HG03565 (cell line): ENCODE measurements around the gene TBX4.

Experiments used
- ATAC-seq: cut with Tn5 transposase; IDR thresholded peaks from one replicate; pipeline ENCODE4 v1.9.1; 2021; ENCODE audit warnings: mild to moderate bottlenecking, moderate library complexity; ENCODE audit not compliant: unreplicated experiment

The TBX4 gene

DNA sequence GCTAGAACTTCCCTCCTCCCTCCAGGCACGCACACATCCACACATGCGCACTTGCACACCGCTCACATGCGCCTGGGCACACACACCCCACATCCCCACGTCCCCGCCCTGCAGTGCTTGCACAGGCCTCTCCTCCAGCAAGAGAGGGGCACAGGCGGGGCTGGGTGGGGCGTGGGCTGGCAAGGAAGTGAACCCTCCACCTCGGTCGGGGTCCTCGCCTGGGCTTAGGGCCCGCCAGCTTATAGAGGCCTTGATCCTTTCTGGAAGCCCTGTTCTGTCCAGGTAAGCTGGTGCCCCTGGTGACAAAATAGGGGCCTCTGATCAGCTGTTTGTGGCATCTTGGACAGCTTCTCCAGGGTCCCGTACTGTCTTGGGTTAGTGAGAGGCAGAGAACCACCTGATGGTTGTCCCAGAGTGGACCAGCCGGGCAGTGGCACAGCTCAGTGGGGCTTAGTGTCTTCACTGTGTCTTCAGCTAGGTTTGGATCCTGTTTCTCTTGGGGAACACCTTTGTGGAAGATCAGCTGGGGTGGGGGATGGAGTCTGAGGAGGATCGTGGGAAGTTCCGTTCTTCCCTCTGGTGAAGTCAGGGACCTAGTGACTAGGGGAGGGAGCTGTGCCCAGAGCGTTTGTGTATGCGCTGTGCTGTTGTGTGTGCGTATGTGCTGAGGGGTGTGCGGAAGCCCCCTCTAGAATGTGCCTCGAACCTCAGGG lies 12.1 kb downstream of the TBX4 start:
- no peak for ATAC-seq

DNA sequence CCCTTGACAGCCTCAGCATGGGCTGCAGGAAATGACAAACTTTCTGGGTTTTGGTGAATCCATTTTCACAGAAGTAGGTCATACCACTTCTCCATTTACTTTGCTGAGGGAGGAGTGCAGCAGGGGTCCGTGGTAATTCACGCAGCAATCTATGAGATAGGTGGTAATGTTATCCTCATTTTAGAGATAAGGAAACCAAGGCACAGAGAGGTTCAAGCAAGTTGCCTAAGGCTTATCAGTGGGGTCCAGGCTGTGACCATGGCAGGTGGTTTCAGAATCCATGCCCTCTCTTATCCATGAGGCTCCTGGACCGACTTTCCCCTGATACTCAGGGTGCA lies 12.6 kb downstream of the TBX4 start:
- ATAC-seq = no peak

DNA sequence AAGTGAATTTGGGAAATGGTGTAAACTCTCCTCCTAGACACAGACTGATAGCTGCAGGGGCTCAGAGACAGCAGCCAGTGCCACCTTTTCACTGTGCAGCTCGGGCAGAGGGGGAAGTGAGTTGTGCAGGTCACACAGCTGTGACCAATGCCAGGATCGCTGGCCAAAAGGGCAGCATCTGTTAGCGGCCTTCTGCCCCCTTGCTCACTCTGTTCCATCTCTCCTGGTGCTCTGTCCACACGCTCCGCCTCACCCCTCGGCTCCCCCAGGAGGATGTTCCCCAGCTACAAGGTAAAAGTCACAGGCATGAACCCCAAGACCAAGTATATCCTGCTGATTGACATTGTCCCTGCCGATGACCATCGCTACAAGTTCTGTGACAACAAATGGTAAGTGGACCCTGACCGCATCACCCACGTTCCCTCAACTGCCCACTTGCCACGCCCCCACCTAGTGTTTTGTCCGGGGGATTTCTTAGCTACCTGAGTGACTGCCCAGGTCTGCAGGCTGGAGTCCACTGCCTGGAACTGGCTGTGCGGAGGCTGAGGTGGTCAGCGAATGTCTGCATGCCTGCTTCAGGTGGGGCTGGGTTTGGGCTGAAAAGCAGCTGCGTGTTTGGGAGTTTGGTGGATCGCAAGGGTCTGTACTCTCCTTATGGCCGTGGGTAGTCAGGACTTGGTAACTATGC lies 13.5 kb downstream of the TBX4 start:
- ATAC-seq = no peak

DNA sequence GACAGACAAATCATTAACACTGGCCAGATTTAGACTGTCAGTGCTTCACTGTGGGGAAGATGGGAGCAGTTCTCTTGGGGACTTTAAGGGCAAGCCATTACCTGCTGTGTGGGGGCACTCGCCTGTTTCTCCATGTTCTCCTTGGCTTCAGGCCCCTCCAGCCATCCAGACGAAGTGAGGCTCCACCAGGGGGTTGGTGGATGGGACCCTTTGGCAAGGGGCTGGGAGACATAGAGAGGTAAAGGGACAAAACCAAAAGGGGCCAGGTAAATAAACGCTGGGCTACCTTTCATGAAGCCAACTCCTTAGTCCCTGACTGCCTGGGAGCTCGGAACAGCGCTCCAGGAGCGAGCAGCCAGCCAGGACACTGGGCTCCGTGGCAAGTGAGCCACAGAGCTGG lies 14.0 kb downstream of the TBX4 start:
- ATAC-seq = no peak

DNA sequence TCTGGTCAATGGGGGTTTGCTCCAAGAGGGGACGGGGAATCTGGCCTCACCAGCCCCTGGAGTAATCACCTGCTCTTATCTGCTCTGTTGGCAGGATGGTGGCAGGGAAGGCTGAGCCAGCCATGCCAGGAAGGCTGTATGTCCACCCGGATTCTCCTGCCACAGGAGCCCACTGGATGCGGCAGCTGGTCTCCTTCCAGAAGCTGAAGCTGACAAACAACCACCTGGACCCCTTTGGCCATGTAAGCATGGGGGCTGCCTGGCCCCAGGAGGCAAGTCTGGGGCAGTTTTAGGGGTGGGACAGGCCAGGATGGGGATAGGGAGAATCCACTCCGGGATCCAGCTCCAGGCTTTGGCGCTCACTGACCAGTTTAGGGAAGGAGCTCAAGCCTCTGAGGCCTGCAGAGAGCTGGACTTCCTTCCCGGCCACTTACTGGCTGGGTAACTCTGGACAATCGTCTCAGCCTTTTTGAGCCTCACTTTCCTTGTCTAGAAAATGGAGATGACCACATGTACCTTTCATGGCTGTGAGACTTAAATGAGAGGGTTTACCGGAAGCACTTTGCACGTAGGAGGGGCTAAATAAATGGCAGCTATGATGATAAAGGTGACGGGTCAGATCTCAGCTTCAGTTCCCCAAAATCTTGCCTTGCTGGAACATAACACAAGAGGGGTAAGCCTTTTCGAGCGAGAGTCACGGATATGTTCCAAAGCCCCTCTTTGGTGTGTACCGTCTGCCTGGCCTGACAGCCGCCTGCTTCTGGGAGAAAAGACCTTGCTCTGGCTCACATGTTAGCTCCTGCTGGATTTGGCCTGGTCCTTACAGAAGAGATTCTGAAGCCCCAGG lies 15.4 kb downstream of the TBX4 start:
- ATAC-seq = no peak

DNA sequence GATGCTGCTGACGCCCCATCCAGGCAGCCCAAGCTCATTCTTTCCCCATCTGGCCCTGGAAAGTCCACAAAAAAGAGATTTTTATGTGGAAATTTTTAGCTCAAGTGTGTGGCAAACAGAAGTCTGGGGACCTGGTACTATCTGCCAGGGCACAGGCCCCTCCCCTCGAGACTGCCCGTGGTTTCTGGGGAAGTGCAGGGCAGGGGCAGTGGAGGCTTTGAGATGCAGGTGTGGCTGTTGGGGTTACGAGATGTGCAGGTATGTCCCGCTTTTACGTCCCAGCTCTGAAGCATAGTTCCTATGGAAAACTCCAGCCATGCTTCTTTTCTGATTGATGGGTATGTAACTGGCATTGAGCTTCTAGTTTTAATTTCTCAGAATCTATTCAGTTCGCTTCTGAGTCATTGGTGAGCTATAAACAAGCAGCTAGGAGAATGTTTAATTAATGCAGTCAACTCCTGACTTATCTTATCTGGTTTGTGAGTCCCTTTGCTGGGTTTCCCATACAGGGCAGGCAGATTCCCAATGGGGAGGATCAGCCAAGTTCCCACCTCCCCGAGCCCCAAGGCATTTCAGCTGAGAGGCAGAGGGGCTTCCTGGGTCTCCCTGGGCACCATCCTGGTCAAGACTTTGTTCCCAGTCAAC lies 16.2 kb downstream of the TBX4 start:
- no peak for ATAC-seq

DNA sequence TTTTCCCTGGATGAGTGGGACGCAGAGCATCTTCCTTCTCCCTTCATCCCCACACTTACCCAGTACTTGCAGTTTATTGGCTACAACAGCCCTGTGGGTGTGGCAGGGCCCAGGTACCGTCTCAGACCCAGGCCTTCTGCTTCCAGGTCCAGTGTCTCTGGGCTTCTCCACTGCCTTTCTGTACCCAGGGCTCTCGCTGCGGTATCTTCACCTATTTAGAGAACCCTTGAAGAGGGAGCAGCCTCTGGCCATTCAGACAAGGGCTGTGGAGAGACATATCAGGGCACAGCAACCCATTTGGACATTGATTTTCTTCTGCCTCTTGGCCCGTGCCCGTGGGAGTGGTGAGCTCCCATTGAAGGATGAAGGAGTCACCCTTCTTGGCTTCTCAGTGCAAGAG lies 17.3 kb downstream of the TBX4 start:
- no peak for ATAC-seq

DNA sequence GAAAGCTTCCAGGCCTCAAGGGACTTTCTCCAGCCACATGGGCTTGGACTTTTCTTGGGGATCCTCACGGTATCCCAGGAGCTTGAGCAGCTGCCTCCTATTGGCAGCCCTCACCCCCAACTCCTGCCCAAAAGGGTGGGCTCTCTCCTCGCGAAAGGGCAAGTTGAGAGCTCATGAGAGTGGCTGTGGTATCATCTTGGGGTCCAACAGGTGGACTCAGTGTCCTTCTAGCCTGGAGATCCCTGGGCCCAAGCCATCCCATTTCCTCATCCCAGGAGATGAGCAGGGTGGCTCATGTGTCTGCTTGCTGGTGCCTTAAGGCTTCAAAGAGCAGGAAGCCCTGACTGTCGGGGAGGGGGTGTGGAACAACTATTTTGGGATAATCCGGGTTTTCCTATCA lies 17.7 kb downstream of the TBX4 start:
- ATAC-seq = no peak

DNA sequence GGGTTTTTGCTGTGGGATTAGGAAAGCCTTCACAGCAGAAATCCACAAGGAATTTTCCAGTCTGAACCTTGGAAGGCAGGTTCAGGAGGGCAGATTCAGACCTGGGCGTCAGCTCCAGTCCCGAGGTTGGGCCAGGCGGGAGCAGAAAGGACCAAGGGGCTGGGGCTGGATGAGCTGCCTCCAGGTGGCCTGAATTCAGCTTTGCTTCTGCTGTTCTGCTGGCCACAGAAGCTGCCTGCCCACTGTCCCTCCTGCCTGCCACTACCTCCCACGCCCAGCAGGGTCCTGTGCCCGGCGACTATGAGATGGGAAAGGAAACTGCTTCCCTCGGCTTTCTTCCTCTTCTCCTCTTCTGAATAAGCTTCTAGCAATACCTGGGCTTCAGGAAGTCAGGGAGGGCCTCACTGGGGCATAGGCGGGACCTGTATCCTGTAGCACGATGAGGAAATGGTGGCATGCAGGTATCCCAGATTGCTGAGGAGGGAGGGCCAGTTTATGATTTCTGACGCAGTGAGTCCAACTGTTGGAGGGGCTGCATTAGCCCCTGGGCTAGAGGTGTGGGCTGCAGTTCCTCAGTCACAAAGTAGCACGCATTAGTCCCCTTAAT lies 18.4 kb downstream of the TBX4 start:
- no peak for ATAC-seq

DNA sequence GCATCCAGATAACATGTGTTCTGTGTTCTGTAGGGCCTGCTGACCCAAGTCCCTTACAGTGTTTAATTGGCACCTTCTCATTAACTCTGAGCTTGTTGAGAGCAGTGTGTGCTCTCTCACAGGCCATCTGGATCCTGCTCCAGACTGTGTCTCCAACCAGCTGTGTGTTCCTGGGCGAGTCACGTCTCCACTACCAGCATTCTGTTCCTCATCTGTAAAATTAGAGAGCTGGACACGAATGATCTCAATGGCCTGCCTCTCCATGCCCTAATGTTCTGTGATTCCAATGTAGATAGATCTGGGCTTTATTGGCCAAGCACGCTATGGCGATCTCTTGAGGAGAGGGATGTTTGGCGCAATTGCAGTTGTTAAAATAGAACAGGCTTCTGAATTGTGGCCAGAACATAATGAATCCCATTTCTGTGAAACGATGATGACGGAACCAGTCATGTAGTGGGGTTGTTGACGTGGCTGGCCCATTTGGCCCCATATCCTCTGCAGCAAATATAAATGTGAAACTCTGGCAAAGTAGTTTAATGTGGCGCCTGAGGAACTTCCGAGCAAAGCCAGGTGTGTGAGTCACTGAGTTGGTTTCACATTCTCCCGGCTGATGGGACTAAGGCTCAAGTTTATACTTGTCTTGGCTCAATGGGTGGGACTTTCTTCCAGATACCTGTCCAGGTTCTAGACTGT lies 22.2 kb downstream of the TBX4 start:
- no peak for ATAC-seq

DNA sequence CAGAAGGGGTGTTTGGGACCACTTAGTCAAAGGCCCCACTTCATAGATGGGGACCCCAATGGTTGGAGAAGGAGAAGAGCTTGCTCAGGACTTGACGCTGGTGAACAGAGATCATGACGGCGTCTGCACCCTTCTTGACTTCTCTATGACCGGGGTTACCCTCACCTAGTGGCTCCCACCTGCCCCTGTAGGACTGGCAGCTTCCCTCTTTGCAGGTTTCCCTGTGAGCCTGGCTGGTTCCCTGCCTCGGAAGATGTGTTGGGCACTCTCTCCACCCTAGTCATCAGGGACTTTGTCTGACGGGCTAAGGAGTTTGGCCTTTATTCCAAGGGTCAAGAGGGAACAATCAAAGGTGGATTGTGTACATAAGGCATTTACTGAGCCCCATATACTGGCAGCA lies 22.7 kb downstream of the TBX4 start:
- ATAC-seq = no peak

DNA sequence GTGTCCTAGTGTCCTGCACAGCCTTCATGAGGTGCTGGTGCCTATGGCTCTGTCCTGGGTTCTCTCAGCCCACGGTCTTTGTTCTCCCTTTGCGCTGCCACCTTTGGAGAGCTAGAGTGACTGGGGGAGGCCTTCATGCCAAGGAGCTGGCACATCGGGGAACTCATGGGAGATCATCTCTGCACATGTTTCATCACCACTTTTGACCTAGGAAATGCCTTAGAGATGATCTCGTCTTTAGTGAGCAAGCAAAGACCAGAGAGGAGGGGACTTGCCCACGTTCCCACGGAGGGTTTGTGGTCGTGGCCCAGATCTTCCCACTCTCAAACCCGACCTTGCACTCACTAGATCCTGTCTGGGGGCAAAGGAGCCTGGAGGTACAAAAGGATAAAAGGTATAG lies 23.5 kb downstream of the TBX4 start:
- ATAC-seq = no peak

DNA sequence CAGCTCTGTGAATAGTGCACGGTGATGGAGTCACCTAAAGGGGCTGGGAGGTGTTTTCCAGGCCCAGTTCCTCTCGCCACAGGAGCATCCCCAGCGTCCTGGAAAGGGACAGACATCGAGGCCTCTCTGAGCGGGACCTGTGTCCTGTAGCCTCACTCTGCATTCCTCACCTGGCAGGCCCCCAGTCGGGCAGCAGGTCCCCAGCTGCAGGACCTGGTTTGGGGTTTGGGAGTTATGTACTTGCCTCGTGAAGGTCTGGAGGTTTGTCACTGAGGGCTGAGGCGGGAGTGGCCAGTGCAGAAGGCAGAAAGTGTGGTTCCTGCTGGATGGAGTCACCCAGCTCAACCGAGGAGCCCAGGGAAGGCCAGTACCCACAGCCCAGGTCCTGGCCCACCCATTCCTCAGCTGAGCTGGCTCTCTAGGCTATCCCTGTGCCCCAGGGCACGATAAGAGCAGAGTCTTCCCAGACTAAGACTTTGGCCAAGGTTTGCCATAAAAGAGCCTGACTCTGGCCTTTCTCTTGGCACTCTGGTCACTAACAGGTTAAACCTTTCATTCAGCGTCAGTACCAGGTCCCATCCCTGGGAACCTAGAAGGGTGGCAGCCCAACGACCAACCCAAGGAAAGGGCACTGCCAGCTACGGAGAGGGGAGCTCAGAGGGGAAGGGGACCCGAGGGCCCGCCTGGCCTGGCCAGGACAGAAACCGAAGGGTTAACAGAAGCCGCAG lies 24.4 kb downstream of the TBX4 start:
- ATAC-seq = no peak

DNA sequence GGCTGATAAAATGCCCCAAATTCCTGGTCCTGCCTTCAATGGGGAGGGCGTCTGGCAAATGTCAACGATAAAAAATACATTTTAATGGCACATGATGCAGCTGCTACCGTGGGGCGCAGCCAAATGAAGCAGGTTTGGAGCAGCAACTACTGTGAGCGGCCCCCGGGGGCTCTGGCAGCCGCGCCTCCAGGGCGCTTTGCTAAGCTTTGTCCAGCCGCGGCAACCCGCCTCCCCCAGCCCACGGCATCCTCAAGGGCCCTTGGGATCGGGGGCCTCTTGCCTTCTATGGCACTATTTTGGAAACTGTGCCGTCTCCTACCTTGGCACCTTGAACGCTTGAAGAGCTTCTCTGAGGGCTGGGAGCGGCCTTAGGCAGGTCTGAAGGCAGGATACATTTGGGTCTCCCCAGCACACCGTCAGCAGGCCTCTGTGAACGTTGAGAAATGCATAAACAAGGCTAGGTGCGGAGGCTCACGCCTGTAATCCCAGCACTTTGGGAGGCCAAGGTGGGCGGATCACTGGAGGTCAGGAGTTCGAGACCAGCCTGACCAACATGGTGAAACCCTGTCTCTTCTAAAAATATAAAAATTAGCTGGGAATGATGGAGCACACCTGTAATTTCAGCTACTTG lies 25.1 kb downstream of the TBX4 start:
- ATAC-seq = no peak

DNA sequence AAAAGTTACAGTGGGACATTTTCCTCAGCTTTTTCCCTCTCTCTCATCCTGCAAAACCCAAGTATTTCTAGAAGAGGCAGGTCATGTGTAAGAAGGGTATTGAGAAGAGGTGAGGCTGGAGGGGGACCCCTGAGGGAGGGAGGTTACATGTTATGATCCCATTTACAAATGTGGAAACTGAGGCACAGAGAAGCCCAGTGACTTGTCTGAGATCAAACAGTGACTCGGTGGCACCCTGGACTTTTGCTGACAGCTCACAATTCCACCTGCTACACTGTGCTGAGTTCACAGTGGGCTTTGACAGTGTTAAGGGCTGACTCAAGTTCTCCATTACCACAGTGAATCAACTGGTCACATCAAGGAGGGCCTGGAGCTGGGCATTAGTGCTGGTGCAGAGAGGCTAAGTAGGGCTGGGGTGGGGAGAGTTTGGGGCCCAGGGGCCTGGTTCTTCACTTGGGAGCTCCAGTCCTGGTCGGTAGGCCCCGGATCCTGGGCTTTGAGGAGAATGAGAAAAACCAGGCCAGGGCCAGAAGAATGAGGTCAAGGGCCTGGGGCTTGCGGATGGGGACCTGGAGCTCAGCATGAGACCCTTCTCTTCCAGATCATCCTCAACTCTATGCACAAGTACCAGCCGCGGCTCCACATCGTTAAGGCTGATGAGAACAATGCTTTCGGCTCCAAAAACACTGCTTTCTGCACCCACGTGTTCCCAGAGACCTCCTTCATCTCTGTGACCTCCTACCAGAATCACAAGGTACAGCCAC lies 26.0 kb downstream of the TBX4 start:
- no peak for ATAC-seq

DNA sequence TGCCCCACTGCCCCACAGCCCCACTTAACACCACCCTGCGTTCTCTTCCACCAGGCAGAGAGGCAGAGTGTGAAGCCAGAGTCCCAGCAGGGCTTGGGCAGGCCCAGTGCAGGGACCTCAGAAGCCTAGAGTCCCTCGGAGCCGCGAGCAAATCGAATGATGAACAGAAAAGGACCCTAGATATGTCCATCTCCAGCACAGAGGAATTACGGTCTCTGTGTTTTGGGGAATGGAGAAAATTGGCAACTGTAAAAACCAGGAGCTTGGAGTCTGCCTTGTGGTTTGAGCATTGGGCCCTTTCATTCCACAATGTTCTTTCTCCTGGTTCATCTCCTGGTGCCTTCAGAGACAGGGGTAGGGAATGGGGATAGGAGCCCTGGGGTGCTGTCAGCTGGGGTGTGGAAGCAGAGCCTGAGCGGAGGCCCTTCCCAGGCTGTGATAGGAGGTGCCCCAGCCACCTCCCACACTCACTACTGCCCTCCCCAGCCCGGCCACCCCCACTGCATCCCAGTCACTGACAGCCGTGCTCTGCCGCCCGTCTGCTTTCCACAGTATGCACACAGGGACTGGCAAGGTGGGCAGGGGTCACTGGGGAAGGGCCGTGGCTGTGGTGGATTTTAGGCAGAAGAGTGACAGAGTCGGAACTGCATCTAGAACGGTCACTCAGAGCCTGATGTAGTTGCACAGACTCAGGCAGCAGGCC lies 26.7 kb downstream of the TBX4 start:
- no peak for ATAC-seq

DNA sequence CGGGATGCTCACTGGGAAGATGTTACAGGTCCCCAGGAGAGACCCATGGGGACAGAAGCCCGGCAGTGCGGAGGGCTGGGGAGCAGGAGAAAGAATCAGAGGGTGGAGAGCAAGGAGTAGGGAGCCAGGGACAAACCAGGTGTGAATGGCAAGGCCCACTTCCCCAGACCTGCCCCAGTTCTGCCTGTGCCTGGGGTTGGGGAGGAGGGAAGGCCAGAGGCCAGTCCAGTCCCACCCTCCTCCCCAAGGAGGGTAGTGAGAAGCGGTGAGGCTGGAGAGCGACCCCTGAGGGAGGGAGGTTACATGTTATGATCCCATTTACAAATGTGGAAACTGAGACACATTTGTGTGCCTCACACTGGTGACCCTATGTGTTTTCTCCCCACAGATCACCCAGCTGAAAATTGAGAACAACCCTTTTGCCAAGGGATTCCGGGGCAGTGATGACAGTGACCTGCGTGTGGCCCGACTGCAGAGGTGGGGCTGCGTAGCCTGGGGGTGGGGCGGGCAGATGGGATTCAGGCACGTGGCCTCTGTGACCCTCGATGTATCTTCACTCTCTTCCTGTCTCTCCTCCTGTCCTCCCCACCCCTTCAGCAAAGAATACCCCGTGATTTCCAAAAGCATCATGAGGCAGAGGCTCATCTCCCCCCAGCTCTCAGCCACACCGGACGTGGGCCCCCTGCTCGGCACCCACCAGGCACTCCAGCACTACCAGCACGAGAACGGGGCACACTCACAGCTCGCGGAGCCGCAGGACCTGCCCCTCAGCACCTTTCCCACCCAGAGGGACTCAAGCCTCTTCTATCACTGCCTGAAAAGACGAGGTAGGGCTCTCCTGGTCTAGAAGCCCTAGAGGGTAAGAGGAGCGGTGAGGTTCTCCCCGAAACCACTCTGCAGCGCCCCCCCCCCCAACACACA lies 27.5 kb downstream of the TBX4 start:
- no peak for ATAC-seq
